Measurements from ENCODE around the gene SIRT5.

The SIRT5 gene

DNA sequence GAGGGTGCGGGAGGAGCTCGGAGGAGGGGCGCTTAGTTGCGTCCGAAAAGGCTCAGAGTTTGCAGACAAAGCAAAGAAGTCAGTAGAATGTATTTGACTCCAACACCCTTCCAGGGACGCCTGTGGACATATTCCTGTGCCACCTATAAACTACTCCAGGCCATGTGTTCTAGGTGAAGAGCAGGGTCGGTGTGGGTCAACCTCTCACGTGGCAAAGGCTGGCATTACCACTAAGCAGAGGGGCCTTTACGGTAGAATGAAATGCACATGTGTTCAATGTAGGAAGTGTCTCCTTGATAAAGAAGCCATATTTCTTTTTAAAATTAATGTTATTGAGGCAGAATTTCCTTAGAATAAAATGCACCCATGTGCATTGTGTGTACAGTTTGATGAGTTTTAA is 15.4 kb downstream of the SIRT5 start:
- DNase-seq (ENCODE audit: low read depth), result no peak

DNA sequence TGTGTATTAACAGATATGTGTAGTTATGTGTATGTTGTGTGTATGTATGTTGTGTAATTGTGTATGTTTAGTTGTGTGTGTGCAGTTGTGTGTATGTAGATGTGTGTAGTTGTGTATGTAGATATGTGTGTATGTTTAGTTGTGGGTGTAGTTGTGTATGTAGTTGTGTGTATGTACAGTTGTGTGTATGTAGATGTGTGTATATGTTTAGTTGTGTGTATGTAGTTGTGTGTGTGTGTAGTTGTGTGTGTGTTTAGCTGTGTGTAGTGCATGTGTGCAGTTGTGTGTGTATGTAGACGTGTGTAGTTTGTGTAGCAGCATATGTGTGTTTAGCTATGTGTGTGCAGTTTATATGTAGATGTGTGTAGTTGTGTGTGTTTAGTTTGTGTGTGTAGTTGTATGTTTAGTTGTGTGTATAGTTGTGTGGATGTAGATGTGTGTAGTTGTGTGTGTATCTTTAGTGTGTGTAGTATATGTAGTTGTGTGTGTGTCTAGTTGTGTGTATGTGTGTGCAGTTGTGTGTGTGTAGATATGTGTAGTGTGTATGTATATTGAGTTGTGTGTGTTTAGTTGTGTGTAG is 16.3 kb downstream of the SIRT5 start:
- DNase-seq (ENCODE audit: low read depth), result no peak

DNA sequence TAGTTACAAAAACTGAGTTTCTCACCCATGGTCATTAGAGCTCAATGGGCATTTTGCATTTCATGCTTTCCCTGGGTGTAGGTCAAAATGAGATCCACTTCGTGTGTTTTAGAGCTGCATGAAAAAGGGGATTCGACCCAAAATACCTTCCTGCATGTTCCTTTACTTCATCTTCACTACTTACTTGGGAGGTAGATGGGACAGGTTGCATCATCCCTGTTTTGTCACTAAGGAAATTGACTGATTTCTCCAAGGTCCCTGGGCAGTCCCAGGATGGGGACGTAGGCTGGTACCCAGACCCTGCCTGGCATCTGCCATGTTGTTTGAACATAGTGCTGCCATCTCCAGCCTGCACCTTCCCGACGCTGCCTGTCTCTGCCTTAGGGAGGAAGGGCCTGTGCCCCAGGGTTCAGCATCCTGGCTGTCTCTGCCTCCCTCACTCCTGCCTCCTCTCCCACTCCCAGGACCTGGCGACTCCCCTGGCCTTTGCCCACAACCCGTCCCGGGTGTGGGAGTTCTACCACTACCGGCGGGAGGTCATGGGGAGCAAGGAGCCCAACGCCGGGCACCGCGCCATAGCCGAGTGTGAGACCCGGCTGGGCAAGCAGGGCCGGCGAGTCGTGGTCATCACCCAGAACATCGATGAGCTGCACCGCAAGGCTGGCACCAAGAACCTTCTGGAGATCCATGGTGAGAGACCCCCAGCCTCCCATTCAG is 17.0 kb downstream of the SIRT5 start:
- no peak for DNase-seq (ENCODE audit: low read depth)

DNA sequence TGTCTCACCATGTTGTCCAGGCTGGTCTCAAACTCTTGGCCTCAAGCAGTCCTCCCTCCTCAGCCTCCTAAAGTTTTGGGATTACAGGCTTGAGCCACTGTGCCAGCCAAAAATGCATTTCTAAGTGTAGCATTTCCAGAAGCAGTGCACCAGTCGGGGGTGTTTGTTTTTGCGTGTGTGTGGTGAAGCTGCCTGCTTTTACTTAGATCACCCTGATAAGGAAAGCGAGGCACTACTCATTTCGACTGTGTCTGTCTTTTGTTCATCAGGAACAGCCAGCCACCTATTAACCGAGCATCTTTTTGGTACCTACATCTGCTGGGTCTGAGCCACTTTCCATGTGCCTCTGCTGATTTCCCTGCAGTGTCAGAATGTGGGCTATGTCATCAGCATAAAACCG is 18.7 kb downstream of the SIRT5 start:
- DNase-seq (ENCODE audit: low read depth), result peak; percentile 27

GRCh38 chr6:13593720-13594119 is 19.3 kb downstream of the SIRT5 start:
- DNase-seq (ENCODE audit: low read depth), result peak; percentile 76

DNA sequence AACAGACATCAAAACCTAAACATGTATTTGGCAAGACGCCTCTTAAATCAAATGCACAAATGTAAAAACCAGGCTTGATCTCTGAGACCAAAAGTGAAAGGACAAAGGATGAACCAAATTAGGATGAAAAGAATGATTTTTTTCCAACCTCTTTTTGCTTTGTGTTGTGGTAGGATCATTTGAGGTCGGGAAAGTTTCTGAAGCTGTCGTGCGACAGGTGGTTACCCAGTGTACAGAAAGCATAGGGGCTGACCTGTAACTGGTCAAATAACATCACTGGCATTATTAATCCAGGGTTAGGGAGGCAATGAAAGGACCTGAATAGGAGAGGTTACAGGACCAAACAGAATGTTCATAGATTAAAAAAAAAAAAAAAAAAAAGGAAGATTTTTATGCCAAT is 22.7 kb downstream of the SIRT5 start:
- no peak for DNase-seq (ENCODE audit: low read depth)

GRCh38 chr6:13600036-13600435 is 25.6 kb downstream of the SIRT5 start:
- DNase-seq (ENCODE audit: low read depth), result peak; percentile 78

- no peak for DNase-seq (ENCODE audit: low read depth)
These were observed 29.7 kb downstream of the SIRT5 start for GRCh38 chr6:13604135-13604534.

DNA sequence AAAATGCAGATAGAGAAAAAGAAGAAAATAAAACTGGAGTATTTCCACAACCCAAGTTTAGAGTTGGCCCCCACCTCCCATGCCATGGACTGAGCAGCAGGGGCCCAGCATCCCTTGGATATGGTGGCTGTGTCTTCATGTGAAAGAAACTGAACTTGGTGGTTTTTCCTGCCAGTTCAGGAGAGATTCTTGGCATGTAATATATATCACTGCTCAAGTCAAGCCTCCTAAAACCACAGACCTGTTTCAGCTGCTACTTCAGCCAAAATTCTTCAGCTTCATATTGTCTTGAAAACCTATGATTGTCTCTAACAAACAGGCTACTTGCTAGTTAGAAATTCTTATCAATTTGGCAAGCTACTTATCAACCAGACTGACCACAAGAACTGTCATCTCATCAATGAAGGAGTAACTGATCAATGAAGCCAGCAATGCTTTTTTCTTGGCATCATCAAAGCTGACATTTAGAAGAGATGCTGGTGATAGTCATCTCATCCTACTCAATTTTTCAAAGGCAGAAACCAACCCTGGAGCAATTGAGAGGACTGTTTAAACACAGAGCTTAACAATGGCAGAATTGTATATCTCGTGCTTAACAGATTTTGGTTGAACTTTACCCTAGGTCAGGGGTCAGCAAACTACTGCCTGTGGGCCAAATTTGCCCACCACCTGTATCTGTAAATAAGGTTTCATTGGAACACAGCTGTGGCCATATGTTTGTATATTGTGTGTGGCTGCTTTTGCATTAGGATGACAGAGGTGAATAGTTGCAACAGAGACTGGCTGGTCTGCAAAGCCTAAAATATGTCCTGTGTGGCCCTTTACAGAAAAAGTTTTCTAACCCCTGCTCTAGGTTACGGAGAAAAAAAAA is 30.4 kb downstream of the SIRT5 start:
- peak; percentile 3 for DNase-seq (ENCODE audit: low read depth)

- no peak for DNase-seq (ENCODE audit: low read depth)
These were observed 31.2 kb downstream of the SIRT5 start for GRCh38 chr6:13605634-13606033.

DNA sequence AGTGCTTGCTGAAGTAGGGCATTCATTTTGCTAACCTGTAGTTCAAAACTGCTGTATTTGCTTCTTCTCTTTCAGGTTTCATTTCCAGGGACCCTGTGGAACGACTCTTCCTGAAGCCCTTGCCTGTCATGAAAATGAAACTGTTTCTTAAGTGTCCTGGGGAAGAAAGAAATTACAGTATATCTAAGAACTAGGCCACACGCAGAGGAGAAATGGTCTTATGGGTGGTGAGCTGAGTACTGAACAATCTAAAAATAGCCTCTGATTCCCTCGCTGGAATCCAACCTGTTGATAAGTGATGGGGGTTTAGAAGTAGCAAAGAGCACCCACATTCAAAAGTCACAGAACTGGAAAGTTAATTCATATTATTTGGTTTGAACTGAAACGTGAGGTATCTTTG is 37.3 kb downstream of the SIRT5 start:
- peak; percentile 10 for DNase-seq (ENCODE audit: low read depth)

DNA sequence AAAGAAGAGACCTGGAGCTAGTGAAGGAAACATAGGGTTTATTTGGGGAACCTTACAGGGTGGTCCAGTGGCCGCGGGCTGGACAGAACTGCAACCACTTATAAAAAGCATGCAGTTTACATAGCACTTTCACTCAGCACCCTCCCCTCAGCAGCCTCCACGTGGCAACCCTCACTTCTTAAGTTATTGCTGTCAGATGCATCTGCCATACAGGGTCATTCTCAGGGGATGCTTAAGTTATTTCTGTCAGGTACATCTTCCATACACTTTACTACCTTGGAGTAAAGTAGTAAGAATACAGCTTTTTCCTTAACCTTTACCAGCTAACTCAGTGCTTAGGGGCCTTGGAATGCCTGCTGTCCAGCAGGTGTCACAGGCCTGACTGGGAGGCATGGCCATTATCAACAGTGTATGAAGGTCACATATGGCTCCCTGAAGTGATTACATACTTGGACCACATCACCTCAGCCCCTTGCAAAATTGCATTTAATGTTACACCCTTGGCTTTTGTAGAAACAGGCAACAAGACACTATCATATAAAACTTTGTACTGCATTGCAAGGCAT is 38.7 kb downstream of the SIRT5 start:
- no peak for DNase-seq (ENCODE audit: low read depth)

DNA sequence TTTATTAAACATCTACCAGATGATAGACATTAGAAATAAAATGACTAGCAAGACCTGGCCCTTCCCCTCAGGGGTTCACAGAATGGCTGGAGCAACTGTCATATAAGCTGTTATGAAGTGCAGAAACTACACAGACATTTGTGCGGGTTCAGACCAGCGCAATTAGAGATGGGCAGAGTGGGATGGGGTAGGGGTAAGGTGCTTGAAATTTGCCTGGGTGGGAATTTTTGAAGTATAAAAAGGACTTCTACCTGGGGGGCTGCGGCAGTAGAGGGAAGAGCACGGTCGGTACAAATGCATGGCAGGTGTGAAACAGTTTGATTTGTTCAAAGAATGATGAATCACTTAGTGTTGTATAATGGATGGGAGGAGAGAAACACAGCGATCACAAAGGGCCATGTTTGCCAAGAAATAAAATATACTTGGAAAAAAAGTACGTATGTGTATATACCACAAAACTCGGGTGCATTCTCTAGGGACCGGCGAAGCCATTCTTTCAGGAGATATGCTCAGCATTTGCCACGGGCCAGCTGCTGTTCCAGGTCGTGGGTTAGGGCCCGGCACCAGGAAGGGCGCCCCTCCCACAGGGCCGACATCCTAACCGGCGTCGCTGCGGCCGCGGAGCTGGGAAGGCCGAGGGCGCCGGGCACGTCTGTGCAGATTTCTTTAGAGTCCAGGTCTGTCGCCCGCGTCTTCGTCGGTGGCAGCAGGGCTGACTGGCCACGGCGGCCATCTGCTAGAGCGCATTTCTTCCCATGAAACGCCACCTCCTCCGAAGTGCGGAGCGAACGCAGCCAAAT is 39.9 kb downstream of the SIRT5 start:
- peak; percentile 24 for DNase-seq (ENCODE audit: low read depth)

GRCh38 chr6:13614926-13615791 is 40.8 kb downstream of the SIRT5 start, which contains the start of gene NOL7:
Gene NOL7 (plus strand): TSS chr6:13615335. CDS start chr6:13615359, 24 bp downstream.
- DNase-seq (ENCODE audit: low read depth), result peak; percentile 97

GRCh38 chr6:13615792-13616120 is 41.4 kb downstream of the SIRT5 start:
- peak; percentile 21 for DNase-seq (ENCODE audit: low read depth)

DNA sequence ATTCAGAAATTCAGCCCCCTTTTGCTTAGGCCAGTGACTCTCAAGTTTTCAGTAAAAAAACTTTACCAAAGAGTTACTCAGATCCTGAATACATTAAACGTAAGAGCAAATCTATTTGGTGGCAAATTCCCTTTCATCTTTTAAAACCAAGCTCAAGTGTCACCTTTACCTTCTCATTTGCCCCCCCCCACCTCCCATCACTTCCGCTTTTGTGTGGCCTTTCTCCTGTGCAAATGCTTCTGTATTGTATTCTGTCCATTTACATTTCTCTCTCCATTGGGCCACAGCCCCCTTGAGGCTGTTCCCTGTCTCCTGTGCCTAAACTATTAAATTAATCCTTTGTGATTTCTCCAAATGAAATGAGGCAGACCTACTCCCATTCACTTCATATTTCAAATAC is 42.7 kb downstream of the SIRT5 start:
- no peak for DNase-seq (ENCODE audit: low read depth)

DNA sequence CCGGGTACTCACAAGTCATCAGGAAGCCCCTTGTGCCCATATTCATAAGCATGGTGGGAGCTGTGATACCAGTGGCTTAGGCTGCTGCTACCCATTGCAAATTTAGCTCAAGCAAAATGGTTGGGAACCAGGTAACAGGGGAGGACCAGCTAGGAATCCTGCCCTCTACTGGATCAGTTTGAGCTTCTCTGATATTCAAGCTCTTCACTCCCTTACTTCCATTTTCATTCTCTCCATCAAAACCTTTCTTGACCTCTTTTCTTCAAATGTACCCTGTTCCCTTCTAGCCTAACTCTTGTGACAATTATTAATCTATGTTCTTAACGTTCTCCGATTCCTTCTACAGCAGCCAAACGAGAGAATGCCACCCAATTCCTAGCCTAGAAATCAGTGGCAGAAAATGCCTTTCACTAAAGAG is 50.5 kb downstream of the SIRT5 start:
- DNase-seq (ENCODE audit: low read depth), result peak; percentile 47

DNA sequence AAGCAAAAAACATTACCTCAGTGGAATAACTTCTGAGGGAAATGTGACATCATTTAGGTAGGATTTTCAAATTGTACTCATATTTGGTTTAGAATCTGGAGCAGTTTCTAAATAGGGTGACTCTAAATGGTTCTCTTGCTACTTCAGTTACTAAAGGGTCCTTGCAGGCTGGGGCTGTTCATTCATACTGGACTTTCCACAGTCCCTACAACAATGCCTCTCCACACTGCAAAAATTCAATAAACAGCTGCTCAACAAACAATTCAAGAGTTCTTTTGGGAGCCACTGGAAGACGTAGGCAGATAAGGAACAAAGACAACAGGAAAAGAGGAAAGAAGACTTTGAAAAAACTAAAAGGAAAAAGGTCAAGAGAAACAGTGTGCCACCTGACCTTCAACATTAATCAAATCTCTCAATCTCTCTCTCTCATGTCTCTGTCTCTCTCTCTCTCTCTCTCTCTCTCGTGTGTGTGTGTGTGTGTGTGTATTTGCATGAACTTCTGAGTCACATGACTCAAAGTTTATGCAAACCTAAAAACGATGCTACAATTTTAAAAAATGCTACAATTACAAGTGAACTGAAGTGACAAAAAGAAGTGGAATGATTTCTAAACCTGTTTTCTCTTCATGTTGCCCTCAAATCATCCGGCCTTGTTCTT is 55.2 kb downstream of the SIRT5 start:
- DNase-seq (ENCODE audit: low read depth), result no peak

- no peak for DNase-seq (ENCODE audit: low read depth)
These were observed 56.1 kb downstream of the SIRT5 start for GRCh38 chr6:13630499-13630898.

DNA sequence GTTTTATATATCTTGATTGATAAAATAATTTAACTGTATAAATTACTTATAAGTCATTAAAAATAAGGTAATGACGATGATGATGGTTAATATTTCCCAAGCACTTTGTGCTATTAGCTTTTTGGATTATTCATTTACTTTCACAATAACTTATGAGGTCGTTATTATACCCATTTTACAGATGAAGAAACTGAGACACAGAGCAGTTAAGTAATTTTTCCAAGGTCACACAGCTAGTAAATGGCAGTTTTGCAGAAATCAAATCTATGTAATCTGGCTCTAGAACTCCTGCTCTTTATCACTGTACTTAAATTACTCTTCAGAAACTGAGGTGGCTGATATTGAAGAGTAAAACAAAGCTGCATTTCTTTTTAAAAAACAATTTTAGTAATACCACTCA is 58.9 kb downstream of the SIRT5 start:
- no peak for DNase-seq (ENCODE audit: low read depth)
